Epithelial cell of proximal tubule (primary cell): ENCODE results near the gene DNAJC11. TPM values are rescaled to one million over a fixed set of nuclear protein-coding genes. Genes with fewer than 3 reads are reported as not detected.

Source experiments
- DNase-seq: peaks from one replicate; pipeline ENCODE4 v3.0.0-alpha.2; 2011; ENCODE audit warnings: low read depth
- H3K4me3 ChIP-seq: 2 replicates; pipeline ENCODE4 v1.5.1; 2011; ENCODE audit warnings: low read depth, mild to moderate bottlenecking, low read length
- CTCF ChIP-seq: conservative IDR thresholded peaks from 2 replicates; pipeline ENCODE4 v1.5.1; 2012; ENCODE audit warnings: low read depth, mild to moderate bottlenecking, low read length
- total RNA-seq: library from RNA; depleted of rRNA; stranded (reverse); fragments of >200 nt; gene quantifications from 2 replicates; pipeline ENCODE4 v1.2.3, GENCODE V29; 2015

Gene DNAJC11
- total RNA-seq, 1 donor from 2014 or later = 32.8 TPM

GRCh38 chr1:6695868-6696267 lies 5.7 kb downstream of the DNAJC11 start:
- H3K4me3 ChIP-seq = no peak overlapping the region
- no peak for DNase-seq
- no peak for TF ChIP-seq CTCF

GRCh38 chr1:6694121-6694713 lies 7.4 kb downstream of the DNAJC11 start:
- no peak for DNase-seq
- no peak for TF ChIP-seq CTCF
- no peak overlapping the region for H3K4me3 ChIP-seq

GRCh38 chr1:6692956-6693355 lies 8.7 kb downstream of the DNAJC11 start:
- no peak overlapping the region for H3K4me3 ChIP-seq
- DNase-seq = no peak
- no peak for TF ChIP-seq CTCF

- DNase-seq = no peak
- no peak overlapping the region for H3K4me3 ChIP-seq
- no peak for TF ChIP-seq CTCF
Measured at GRCh38 chr1:6691507-6691906, 10.1 kb downstream of the DNAJC11 start.

GRCh38 chr1:6690186-6690585 lies 11.4 kb downstream of the DNAJC11 start:
- TF ChIP-seq CTCF = no peak
- peak; percentile 20 for DNase-seq
- H3K4me3 ChIP-seq = no peak overlapping the region

- DNase-seq = no peak
- no peak overlapping the region for H3K4me3 ChIP-seq
- TF ChIP-seq CTCF = no peak
Measured at GRCh38 chr1:6688757-6689156, 12.9 kb downstream of the DNAJC11 start.

- TF ChIP-seq CTCF = no peak
- H3K4me3 ChIP-seq = no peak overlapping the region
- DNase-seq = no peak
Measured at GRCh38 chr1:6688001-6688400, 13.6 kb downstream of the DNAJC11 start.
